Cardiac muscle cell (in vitro differentiated cells and primary cell): ENCODE data around the gene NMBR. TPM values are rescaled to one million over a fixed set of nuclear protein-coding genes. Genes with fewer than 3 reads are reported as not detected.
"Not testable (repeated sequence)": the region's sequence is repeated elsewhere in the genome, so short reads cannot be mapped to it uniquely, and the experiment has no call there.

Experiments
- DNase-seq, 2 donors: peaks; one replicate each; pipeline versions ENCODE4 v3.0.0 to v3.0.0-alpha.2; 2010 to 2017; ENCODE audit warnings: low read depth in 1 of 2, low spot score in 1 of 2
- H3K27ac ChIP-seq: fragments of 200-600 bp; sonication (generic); 2 replicates; pipeline ENCODE4 v1.5.1; 2016
- H3K27me3 ChIP-seq: fragments of 200-600 bp; sonication (generic); 2 replicates; pipeline ENCODE4 v1.6.0; 2016; ENCODE audit warnings: control low read depth
- H3K36me3 ChIP-seq: fragments of 200-600 bp; sonication (generic); 2 replicates; pipeline ENCODE4 v1.5.1; 2016; ENCODE audit warnings: control low read depth
- H3K4me1 ChIP-seq: fragments of 200-600 bp; sonication (generic); 2 replicates; pipeline ENCODE4 v1.8.1; 2017; ENCODE audit warnings: low read depth, mild to moderate bottlenecking, mixed run types
- H3K4me3 ChIP-seq: fragments of 200-600 bp; sonication (generic); 2 replicates; pipeline ENCODE4 v1.5.1; 2016; ENCODE audit warnings: mild to moderate bottlenecking
- H3K9me3 ChIP-seq: fragments of 200-600 bp; sonication (generic); 2 replicates; pipeline ENCODE4 v1.5.1; 2017; ENCODE audit warnings: low read depth, mild to moderate bottlenecking, control low read depth
- polyA plus RNA-seq: library from polyadenylated mRNA; unstranded; fragments of >200 nt; fragmentation: Nextera tagmentation; extraction: Ambion mirVana; gene quantifications from 2 replicates; pipeline ENCODE4 v1.2.1, GENCODE V29; 2016
- total RNA-seq: library from RNA; depleted of rRNA; stranded (reverse); fragments of >200 nt; gene quantifications from 2 replicates; pipeline ENCODE4 v1.2.3, GENCODE V29; 2016
- TF ChIP-seq, protein P1 (sequence below): IDR thresholded peaks from 2 replicates; pipeline ENCODE4 v1.5.1; 2012; ENCODE audit warnings: low read depth, mild to moderate bottlenecking, low read length

The NMBR gene
- total and polyA plus RNA-seq, 2 experiments from 2014 or later, result 0.15 TPM; not detected in 1

DNA sequence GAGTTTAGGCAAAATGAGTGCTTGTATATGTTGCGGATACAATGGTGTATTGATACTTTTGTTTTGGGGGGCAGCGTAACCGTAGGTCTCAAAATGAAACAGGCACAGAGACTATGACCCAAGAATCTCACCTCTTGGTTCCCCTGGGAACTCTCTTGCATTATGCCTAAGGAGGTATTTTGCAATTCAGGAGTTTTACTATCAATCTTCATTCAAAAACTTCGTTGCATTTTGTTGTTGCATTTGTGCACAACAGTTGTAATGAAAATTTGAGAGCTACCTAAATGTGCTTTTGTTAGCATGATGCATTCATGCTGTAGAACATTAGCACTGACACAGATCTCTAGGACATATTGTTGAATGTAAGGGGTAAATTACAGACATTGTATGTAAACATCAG, 18.3 kb upstream of the NMBR start:
- Histone ChIP-seq H3K9me3 (no peaks in the 10 kb centered on the region), H3K27ac (no peak overlapping the region), H3K4me3 (no peak overlapping the region), H3K27me3 (no peaks in the 10 kb centered on the region), H3K4me1 (peaks cover 13% of the 10 kb centered on the region), H3K36me3 (peaks cover 6% of the 10 kb centered on the region)
- TF ChIP-seq, protein P1, sequence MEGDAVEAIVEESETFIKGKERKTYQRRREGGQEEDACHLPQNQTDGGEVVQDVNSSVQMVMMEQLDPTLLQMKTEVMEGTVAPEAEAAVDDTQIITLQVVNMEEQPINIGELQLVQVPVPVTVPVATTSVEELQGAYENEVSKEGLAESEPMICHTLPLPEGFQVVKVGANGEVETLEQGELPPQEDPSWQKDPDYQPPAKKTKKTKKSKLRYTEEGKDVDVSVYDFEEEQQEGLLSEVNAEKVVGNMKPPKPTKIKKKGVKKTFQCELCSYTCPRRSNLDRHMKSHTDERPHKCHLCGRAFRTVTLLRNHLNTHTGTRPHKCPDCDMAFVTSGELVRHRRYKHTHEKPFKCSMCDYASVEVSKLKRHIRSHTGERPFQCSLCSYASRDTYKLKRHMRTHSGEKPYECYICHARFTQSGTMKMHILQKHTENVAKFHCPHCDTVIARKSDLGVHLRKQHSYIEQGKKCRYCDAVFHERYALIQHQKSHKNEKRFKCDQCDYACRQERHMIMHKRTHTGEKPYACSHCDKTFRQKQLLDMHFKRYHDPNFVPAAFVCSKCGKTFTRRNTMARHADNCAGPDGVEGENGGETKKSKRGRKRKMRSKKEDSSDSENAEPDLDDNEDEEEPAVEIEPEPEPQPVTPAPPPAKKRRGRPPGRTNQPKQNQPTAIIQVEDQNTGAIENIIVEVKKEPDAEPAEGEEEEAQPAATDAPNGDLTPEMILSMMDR, result no peak
- no peak for DNase-seq

DNA sequence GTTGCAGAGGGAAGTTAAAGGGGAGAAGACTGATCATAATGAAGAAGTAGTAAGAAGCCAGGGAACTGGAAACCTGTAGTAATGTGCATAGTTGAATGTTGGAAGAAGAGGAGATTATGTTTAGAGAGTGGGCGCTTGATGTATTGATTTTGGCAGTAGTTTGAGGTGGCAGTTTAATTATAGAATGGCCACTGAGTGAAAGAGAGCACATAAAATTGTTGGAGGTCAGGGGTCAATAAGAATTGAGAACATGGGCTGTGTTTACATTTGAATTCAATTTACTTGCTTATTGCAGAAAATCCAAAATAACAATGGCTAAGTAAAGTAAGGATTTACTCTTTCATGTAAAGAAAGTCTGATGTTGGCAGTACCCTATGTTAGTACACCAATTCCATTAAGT, 15.9 kb upstream of the NMBR start:
- no peak overlapping the region for H3K4me3 ChIP-seq
- no peaks in the 10 kb centered on the region for H3K27me3 ChIP-seq
- no peak for DNase-seq
- no peak overlapping the region for H3K27ac ChIP-seq
- TF ChIP-seq, protein P1, result no peak
- H3K9me3 ChIP-seq, result no peaks in the 10 kb centered on the region
- no peaks in the 10 kb centered on the region for H3K36me3 ChIP-seq
- peaks cover 13% of the 10 kb centered on the region for H3K4me1 ChIP-seq

DNA sequence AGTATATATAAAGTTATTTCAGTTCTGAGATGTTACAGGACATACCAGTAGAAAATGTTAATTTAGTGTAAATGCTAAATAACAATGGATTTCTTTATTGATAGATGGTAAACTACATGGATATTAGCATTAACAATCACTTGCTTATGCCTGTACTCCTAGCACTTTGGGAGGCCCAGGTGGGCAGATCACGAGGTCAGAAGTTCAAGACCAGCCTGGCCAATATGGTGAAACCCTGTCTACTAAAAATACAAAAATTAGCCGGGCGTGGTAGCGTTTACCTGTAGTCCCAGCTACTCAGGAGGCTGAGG, 9.8 kb upstream of the NMBR start:
- H3K4me3 ChIP-seq, H3K36me3 ChIP-seq: not testable (repeated sequence)

DNA sequence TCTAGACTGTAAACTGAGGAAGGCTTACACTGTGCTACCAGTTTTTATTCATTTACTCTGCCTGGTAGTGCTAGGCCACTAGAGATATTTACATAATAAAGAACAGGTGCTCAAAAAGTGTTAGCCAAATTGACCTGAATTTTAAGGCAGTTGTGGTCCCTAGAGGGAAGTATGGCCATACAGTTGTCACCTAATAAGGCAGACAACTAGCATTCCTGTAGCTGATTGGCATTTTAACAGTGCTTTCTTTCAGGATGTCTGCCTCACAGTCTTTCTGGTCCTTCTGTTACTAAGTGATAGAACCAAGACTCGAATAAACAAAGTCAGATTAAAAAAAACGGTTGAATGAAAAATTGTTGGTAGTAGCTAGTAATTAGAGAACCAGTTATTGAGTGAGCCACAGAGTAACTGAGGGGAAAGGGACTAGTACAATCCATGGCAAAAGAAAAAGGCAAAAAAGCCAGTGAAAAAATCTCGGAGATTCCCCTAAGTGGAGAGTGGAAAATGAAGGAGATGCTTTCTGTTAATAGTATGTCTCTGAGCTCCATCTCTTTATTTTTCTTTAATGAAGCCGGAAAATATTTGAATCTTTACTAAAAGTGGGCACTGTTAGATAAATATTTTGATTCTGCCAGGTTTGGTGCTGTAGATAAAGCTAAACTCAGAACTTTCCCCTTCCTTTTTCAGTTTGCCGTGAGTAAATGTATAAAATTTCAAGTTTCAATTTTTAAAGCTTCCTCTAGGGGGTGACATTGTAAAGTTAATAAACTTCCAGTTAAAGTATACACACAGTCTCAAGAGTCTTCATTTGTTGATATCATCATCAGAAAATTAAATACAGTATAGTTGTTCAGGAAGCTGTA, 9.2 kb upstream of the NMBR start:
- peak overlapping the region; percentile 67 for H3K27ac ChIP-seq
- H3K4me1 ChIP-seq, result no peaks in the 10 kb centered on the region
- no peaks in the 10 kb centered on the region for H3K36me3 ChIP-seq
- DNase-seq, result peak; percentile 46 to 49
- no peaks in the 10 kb centered on the region for H3K27me3 ChIP-seq
- TF ChIP-seq, protein P1, result no peak
- no peaks in the 10 kb centered on the region for H3K9me3 ChIP-seq
- no peak overlapping the region for H3K4me3 ChIP-seq

More for the DNA sequence above, 9.8 kb upstream of the NMBR start:
- not testable (repeated sequence) for H3K4me1 ChIP-seq, H3K27ac ChIP-seq, DNase-seq, H3K27me3 ChIP-seq, H3K9me3 ChIP-seq

DNA sequence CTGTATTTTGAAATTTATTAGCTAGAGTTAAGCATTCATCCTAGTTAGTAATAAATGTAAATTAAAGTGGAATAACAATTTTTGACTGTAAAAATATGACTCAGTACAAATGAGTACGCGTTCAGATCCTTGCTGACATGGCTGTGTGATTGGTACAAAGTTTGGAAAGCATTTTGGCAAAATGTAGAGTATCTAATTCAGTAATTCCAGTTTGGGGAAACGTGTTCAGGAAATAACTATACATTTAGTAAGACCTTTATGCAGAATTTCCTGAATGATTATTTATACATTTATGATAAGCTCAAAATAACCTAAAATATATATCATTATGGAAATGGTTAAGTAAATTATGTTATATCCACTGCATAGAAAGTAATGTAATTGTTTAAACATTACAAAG, 8.2 kb upstream of the NMBR start:
- TF ChIP-seq, protein P1, result no peak
- H3K4me3 ChIP-seq, result no peak overlapping the region
- H3K4me1 ChIP-seq, result no peaks in the 10 kb centered on the region
- no peak for DNase-seq
- no peaks in the 10 kb centered on the region for H3K27me3 ChIP-seq
- H3K27ac ChIP-seq, result no peak overlapping the region
- no peaks in the 10 kb centered on the region for H3K36me3 ChIP-seq
- H3K9me3 ChIP-seq, result no peaks in the 10 kb centered on the region

DNA sequence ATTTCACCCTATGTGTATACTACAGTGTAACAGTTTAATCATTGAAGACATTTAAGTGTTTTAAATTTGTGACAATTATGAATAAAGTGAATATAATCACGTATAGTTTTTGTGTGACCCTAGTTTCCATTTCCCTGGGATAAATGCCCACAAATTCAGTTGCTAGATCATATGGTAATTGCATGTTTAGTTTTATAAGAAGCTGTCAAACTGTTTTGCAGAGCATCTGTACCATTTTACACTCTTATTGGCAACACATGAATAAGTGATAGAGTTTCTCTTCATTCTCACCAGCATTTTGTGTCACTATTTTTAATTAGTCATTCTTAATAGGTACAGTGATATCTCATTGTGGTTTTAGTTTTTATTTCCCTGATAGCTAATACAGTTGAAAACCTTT, 7.4 kb upstream of the NMBR start:
- TF ChIP-seq, protein P1, result no peak
- Histone ChIP-seq H3K27ac (no peak overlapping the region), H3K36me3 (no peaks in the 10 kb centered on the region), H3K4me1 (no peaks in the 10 kb centered on the region), H3K9me3 (no peaks in the 10 kb centered on the region), H3K4me3 (no peak overlapping the region), H3K27me3 (no peaks in the 10 kb centered on the region)
- DNase-seq, result no peak
